Measurements from ENCODE around the gene NUTM2F. TPM values are rescaled to one million over a fixed set of nuclear protein-coding genes. Genes with fewer than 3 reads are reported as not detected.

Gene NUTM2F
- total and polyA plus RNA-seq, 7 donors: not detected

- Histone ChIP-seq H3K9me3 (no peaks in the 10 kb centered on the region), H3K27me3 (no peaks in the 10 kb centered on the region), H3K4me3 (no peak overlapping the region), H3K27ac (no peak overlapping the region), H3K36me3 (no peaks in the 10 kb centered on the region), H3K4me1 (peaks cover 0 to 26% (median 20%) of the 10 kb centered on the region in 4 donors)
- DNase-seq: no peak
- TF ChIP-seq EP300 (IDR thresholded peaks at IDR 0.05) (no peak), POLR2AphosphoS5 (IDR thresholded peaks at IDR 0.05) (no peak), POLR2A (IDR thresholded peaks at IDR 0.05) (no peak)
- TF ChIP-seq, protein P1, sequence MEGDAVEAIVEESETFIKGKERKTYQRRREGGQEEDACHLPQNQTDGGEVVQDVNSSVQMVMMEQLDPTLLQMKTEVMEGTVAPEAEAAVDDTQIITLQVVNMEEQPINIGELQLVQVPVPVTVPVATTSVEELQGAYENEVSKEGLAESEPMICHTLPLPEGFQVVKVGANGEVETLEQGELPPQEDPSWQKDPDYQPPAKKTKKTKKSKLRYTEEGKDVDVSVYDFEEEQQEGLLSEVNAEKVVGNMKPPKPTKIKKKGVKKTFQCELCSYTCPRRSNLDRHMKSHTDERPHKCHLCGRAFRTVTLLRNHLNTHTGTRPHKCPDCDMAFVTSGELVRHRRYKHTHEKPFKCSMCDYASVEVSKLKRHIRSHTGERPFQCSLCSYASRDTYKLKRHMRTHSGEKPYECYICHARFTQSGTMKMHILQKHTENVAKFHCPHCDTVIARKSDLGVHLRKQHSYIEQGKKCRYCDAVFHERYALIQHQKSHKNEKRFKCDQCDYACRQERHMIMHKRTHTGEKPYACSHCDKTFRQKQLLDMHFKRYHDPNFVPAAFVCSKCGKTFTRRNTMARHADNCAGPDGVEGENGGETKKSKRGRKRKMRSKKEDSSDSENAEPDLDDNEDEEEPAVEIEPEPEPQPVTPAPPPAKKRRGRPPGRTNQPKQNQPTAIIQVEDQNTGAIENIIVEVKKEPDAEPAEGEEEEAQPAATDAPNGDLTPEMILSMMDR (IDR thresholded peaks at IDR 0.05): no peak
- intact Hi-C loops (cut with DNase I): no loop called here
These were observed 25.1 kb downstream of the NUTM2F start for GRCh38 chr9:94303321-94303720.

DNA sequence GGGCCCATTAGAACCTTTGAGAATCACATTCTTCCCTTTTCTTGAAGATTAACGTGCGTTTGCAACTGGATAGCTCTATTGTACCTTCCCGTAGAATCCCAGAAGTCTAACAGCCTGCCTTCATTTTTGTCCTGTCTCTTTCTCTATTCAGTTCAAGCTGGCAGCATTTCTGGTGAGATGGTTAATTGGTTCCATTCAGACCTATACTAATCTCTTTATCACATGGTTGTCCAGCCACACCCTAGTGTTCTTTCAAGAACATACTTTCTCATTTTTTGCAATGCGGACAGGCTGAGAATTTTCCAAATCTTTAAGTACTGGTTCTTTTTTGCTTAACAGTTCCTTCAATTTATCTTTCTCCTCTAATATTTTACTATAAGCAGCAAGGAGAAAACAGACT, 26.0 kb downstream of the NUTM2F start:
- intact Hi-C loops (cut with DNase I): no loop called here

GRCh38 chr9:94301583-94301982, 26.9 kb downstream of the NUTM2F start:
- Histone ChIP-seq H3K9me3 (no peaks in the 10 kb centered on the region), H3K27me3 (no peaks in the 10 kb centered on the region), H3K4me3 (no peak overlapping the region), H3K4me1 (peaks cover 0 to 29% (median 20%) of the 10 kb centered on the region in 4 donors), H3K36me3 (no peaks in the 10 kb centered on the region), H3K27ac (no peak overlapping the region)
- WGBS, 2 donors: 89 to 92% methylated on average over 5 of the region's 5 CpGs
- no peak for DNase-seq
- intact Hi-C loops (cut with DNase I): no loop called here
- no peak for TF ChIP-seq POLR2AphosphoS5 (IDR thresholded peaks at IDR 0.05)
- TF ChIP-seq, protein P1 (IDR thresholded peaks at IDR 0.05): no peak
- no peak for TF ChIP-seq EP300 (IDR thresholded peaks at IDR 0.05)
- TF ChIP-seq POLR2A (IDR thresholded peaks at IDR 0.05): no peak

More for the DNA sequence above, 26.0 kb downstream of the NUTM2F start:
- H3K9me3 ChIP-seq: no peaks in the 10 kb centered on the region
- no peak overlapping the region for H3K27ac ChIP-seq
- TF ChIP-seq POLR2AphosphoS5 (IDR thresholded peaks at IDR 0.05) (no peak), POLR2A (IDR thresholded peaks at IDR 0.05) (no peak), EP300 (IDR thresholded peaks at IDR 0.05) (no peak)
- TF ChIP-seq, protein P1 (IDR thresholded peaks at IDR 0.05): no peak
- H3K36me3 ChIP-seq: no peaks in the 10 kb centered on the region
- peaks cover 0 to 29% (median 20%) of the 10 kb centered on the region in 4 donors for H3K4me1 ChIP-seq
- WGBS, 2 donors: 89 to 97% methylated on average over 4 of the region's 4 CpGs
- no peaks in the 10 kb centered on the region for H3K27me3 ChIP-seq
- DNase-seq: no peak
- no peak overlapping the region for H3K4me3 ChIP-seq

GRCh38 chr9:94300470-94301301, 27.8 kb downstream of the NUTM2F start:
- intact Hi-C loops (cut with DNase I): no loop called here
- 87 to 95% methylated on average over 20 of the region's 20 CpGs for WGBS, 2 donors
- Histone ChIP-seq H3K4me1 (peaks cover 0 to 29% (median 20%) of the 10 kb centered on the region in 4 donors), H3K4me3 (no peak overlapping the region), H3K9me3 (no peaks in the 10 kb centered on the region), H3K27ac (peak overlapping the region in 3 of 4 donors; percentile 71 to 82 (median 73)), H3K36me3 (no peaks in the 10 kb centered on the region), H3K27me3 (no peaks in the 10 kb centered on the region)
- DNase-seq: no peak
- TF ChIP-seq POLR2A (IDR thresholded peaks at IDR 0.05) (no peak), EP300 (IDR thresholded peaks at IDR 0.05) (no peak), POLR2AphosphoS5 (IDR thresholded peaks at IDR 0.05) (no peak)
- TF ChIP-seq, protein P1 (IDR thresholded peaks at IDR 0.05): no peak

Data from sigmoid colon (tissue), 7 donors.